ENCODE data around the gene POLR3GL. TPM values are rescaled to one million over a fixed set of nuclear protein-coding genes. Genes with fewer than 3 reads are reported as not detected.
"Not testable (repeated sequence)": the region's sequence is repeated elsewhere in the genome, so short reads cannot be mapped to it uniquely, and the experiment has no call there.

The POLR3GL gene
- total RNA-seq, 1 experiment from 2014 or later: 9.9 TPM

DNA sequence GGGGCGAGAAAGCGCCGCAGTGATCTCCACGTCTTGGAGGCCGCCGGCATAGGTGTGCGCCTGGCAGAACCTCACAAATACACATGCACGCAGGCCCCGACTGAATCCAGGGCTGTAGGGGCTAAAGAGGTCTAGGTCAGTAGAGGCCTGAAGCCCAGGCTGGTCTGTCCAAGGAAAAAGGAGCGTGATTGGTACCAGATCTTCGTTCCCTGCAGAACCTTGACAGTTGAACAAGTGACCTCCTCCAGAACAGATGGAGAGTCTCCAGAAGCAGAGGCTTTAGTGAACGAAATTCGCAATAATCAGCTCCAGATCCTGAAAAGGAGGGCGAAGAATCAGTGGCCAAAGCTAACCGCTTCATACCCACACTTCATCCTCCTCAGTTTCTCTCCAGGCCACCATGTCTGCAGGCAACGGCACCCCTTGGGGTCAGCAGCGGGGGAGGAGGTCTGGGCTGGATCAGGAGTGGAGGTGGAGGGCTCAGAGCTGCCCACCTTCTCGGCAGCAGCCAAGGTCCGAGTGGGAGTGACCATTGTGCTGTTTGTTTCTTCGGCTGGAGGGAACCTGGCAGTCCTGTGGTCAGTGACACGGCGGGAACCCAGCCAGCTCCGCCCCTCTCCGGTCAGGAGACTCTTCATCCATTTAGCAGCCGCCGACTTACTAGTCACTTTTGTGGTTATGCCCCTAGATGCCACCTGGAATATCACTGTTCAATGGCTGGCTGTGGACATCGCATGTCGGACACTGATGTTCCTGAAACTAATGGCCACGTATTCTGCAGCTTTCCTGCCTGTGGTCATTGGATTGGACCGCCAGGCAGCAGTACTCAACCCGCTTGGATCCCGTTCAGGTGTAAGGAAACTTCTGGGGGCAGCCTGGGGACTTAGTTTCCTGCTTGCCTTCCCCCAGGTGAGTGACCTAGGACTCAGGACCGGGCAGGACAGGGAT lies 45.2 kb upstream of the POLR3GL start:
- peak overlapping the region; percentile 78 for H3K27ac Mint-ChIP-seq (ENCODE audit: unreplicated experiment)
- intact Hi-C loops (cut with micrococcal nuclease; ENCODE audit: unreplicated experiment): no loop called here
- H3K4me1 Mint-ChIP-seq (ENCODE audit: low read depth, unreplicated experiment): peaks cover 15% of the 10 kb centered on the region
- TSS peak; percentile 37 for BruUV-seq (replicated peaks)
- TF ChIP-seq, protein P1, sequence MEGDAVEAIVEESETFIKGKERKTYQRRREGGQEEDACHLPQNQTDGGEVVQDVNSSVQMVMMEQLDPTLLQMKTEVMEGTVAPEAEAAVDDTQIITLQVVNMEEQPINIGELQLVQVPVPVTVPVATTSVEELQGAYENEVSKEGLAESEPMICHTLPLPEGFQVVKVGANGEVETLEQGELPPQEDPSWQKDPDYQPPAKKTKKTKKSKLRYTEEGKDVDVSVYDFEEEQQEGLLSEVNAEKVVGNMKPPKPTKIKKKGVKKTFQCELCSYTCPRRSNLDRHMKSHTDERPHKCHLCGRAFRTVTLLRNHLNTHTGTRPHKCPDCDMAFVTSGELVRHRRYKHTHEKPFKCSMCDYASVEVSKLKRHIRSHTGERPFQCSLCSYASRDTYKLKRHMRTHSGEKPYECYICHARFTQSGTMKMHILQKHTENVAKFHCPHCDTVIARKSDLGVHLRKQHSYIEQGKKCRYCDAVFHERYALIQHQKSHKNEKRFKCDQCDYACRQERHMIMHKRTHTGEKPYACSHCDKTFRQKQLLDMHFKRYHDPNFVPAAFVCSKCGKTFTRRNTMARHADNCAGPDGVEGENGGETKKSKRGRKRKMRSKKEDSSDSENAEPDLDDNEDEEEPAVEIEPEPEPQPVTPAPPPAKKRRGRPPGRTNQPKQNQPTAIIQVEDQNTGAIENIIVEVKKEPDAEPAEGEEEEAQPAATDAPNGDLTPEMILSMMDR (IDR thresholded peaks at IDR 0.05; ENCODE audit: unreplicated experiment): no peak
- CTCF ChIA-PET: interaction anchor here (0.5 to 2.0 kb wide), 9 partner anchors 8 to 117 kb away, joined by 3 to 18 read pairs (median 3); partner anchors contain the start of genes ANKRD34A, NUDT17, PIAS3 and POLR3GL
- H3K9me3 Mint-ChIP-seq (ENCODE audit: low read depth, unreplicated experiment): no peaks in the 10 kb centered on the region
- no peaks in the 10 kb centered on the region for H3K27me3 Mint-ChIP-seq (ENCODE audit: unreplicated experiment)
- H3K4me3 Mint-ChIP-seq (ENCODE audit: low read depth, unreplicated experiment): peak overlapping the region; percentile 74
- peak; percentile 70 for DNase-seq
- H3K36me3 Mint-ChIP-seq (ENCODE audit: insufficient read depth, unreplicated experiment): peaks cover 39% of the 10 kb centered on the region

DNA sequence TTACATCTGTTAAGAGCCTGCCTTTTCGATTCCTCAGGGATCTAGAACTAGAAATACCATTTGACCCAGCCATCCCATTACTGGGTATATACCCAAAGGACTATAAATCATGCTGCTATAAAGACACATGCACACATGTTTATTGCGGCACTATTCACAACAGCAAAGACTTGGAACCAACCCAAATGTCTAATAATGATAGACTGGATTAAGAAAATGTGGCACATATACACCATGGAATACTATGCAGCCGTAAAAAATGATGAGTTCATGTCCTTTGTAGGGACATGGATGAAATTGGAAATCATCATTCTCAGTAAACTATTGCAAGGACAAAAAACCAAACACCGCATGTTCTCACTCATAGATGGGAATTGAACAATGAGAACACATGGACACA lies 44.2 kb upstream of the POLR3GL start:
- Mint-ChIP-seq H3K36me3 (ENCODE audit: insufficient read depth, unreplicated experiment) (peaks cover 39% of the 10 kb centered on the region), H3K4me1 (ENCODE audit: low read depth, unreplicated experiment) (peaks cover 15% of the 10 kb centered on the region), H3K4me3 (ENCODE audit: low read depth, unreplicated experiment) (peak overlapping the region; percentile 74)
- intact Hi-C loops (cut with micrococcal nuclease; ENCODE audit: unreplicated experiment); DNase-seq; H3K27me3 Mint-ChIP-seq (ENCODE audit: unreplicated experiment); H3K9me3 Mint-ChIP-seq (ENCODE audit: low read depth, unreplicated experiment); H3K27ac Mint-ChIP-seq (ENCODE audit: unreplicated experiment); BruUV-seq (replicated peaks): not testable (repeated sequence)
- CTCF ChIA-PET: interaction anchor here (0.7 kb wide), 1 partner anchor 59 kb away, joined by 3 read pairs; no protein-coding TSS in a partner anchor

DNA sequence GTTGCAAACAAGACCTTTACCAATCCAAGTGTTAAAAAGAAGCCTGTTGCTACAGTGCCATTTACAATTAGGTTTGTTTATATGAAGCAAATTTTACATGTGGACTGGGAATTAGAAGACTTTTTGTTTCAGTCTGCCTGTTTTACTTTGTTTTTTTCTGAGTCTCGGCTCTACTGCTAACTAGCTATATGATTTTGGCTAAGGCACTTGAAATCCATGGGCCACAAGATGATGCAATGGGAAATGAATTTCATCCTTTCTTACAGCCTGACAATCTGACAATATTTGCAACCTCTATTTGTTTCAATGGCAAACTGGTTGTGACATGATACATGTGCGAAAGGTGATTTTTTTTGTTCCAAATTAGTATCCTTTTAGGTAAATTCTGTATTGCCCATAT lies 42.2 kb upstream of the POLR3GL start:
- intact Hi-C loops (cut with micrococcal nuclease; ENCODE audit: unreplicated experiment): no loop called here
- CTCF ChIA-PET: no interaction called here
- BruUV-seq (replicated peaks): no TSS peak
- H3K36me3 Mint-ChIP-seq (ENCODE audit: insufficient read depth, unreplicated experiment): peaks cover 39% of the 10 kb centered on the region
- TF ChIP-seq, protein P1 (IDR thresholded peaks at IDR 0.05; ENCODE audit: unreplicated experiment): no peak
- H3K4me1 Mint-ChIP-seq (ENCODE audit: low read depth, unreplicated experiment): peaks cover 15% of the 10 kb centered on the region
- no peaks in the 10 kb centered on the region for H3K9me3 Mint-ChIP-seq (ENCODE audit: low read depth, unreplicated experiment)
- no peak overlapping the region for H3K4me3 Mint-ChIP-seq (ENCODE audit: low read depth, unreplicated experiment)
- no peaks in the 10 kb centered on the region for H3K27me3 Mint-ChIP-seq (ENCODE audit: unreplicated experiment)
- H3K27ac Mint-ChIP-seq (ENCODE audit: unreplicated experiment): no peak overlapping the region
- DNase-seq: no peak

DNA sequence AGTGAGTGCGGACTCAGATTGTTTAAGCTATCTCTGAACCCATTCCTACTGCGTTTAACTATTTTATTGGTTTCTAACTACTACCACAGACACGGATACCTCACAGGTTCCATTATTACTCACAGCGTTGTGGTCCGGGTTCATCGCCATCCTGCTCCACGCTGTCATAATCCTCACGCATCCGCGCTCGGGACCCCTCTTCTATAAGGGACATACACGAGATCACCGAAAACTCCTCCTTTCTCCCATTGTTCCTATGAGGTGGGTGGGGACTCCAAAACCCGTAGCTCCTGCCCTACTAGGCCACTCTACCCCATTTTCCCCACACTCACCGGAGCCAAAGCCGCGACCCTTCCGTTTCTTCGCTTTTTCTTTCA lies 37.8 kb upstream of the POLR3GL start:
- DNase-seq: no peak
- intact Hi-C loops (cut with micrococcal nuclease; ENCODE audit: unreplicated experiment): loop anchor here (2.0 to 5.0 kb wide), 2 partner anchors 34 to 38 kb away; partner anchors contain the start of genes ANKRD34A and POLR3GL
- Mint-ChIP-seq H3K4me3 (ENCODE audit: low read depth, unreplicated experiment) (no peak overlapping the region), H3K27ac (ENCODE audit: unreplicated experiment) (no peak overlapping the region), H3K4me1 (ENCODE audit: low read depth, unreplicated experiment) (peaks cover 16% of the 10 kb centered on the region), H3K27me3 (ENCODE audit: unreplicated experiment) (no peaks in the 10 kb centered on the region), H3K9me3 (ENCODE audit: low read depth, unreplicated experiment) (no peaks in the 10 kb centered on the region), H3K36me3 (ENCODE audit: insufficient read depth, unreplicated experiment) (peaks cover 16% of the 10 kb centered on the region)
- CTCF ChIA-PET: interaction anchor here (1.0 to 2.2 kb wide), 9 partner anchors 8 to 94 kb away, joined by 3 to 17 read pairs (median 10); partner anchors contain the start of genes ANKRD34A, LIX1L, PEX11B and PIAS3
- BruUV-seq (replicated peaks): no TSS peak
- TF ChIP-seq, protein P1 (IDR thresholded peaks at IDR 0.05; ENCODE audit: unreplicated experiment): no peak
